H1 (cell line): Measurements from ENCODE around the gene PHLDA3.

ENCODE experiments used
- POLR2A ChIP-seq, 2 experiments: IDR thresholded peaks; 1 replicate in 1 of 2; 2 replicates in 1 of 2; pipeline ENCODE4 v1.6.1; 2011; ENCODE audit warnings: low read depth in 2 of 2, low read length in 2 of 2, mild to moderate bottlenecking in 2 of 2; ENCODE audit errors: control extremely low read depth in 1 of 2
- TF ChIP-seq, protein P1 (sequence below), 3 experiments: IDR thresholded peaks; 1 replicate in 2 of 3; 2 replicates in 1 of 3; pipeline versions ENCODE4 v1.5.1 to v1.6.1; 2011; ENCODE audit warnings: low read length in 3 of 3, mild to moderate bottlenecking in 3 of 3, inconsistent platforms in 2 of 3, low read depth in 1 of 3, moderate library complexity in 1 of 3; ENCODE audit not compliant: insufficient read depth in 1 of 3; ENCODE audit errors: control extremely low read depth in 1 of 3

DNA sequence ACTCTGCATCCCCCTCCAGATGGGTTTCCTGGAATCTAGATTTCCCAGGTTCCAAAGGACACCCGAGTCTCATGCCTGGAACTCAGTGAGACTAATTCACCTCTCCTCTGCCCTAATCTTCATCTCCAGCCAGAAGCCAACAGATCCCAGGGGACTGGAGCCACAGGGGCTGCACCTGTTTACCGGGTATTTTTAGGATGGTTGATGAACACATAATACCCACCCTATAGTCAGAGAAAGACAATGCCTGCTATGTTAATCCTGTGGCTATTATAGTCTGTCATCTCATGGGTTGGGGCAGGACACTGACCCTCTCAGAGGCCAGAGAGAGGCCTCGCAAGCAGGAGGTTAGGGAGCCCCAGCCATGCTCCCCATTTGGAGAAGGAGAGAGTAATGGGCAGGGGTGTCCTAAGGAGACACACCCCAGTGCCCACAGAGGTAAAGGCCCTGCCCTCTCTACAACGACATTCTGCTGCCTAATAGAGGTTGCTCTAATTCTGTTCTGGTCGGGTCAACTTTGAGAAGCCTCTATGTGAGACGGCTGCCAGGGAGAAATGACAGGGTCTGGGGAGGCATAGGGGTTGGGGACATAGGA is 46.5 kb downstream of the PHLDA3 start:
- TF ChIP-seq POLR2A (IDR thresholded peaks at IDR 0.05; ENCODE audit: control extremely low read depth in 1 of 2, low read depth in 2 of 2, low read length in 2 of 2) = no peak
- TF ChIP-seq, protein P1, sequence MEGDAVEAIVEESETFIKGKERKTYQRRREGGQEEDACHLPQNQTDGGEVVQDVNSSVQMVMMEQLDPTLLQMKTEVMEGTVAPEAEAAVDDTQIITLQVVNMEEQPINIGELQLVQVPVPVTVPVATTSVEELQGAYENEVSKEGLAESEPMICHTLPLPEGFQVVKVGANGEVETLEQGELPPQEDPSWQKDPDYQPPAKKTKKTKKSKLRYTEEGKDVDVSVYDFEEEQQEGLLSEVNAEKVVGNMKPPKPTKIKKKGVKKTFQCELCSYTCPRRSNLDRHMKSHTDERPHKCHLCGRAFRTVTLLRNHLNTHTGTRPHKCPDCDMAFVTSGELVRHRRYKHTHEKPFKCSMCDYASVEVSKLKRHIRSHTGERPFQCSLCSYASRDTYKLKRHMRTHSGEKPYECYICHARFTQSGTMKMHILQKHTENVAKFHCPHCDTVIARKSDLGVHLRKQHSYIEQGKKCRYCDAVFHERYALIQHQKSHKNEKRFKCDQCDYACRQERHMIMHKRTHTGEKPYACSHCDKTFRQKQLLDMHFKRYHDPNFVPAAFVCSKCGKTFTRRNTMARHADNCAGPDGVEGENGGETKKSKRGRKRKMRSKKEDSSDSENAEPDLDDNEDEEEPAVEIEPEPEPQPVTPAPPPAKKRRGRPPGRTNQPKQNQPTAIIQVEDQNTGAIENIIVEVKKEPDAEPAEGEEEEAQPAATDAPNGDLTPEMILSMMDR (IDR thresholded peaks at IDR 0.05; ENCODE audit: control extremely low read depth in 1 of 3, insufficient read depth in 1 of 3, low read depth in 1 of 3, low read length in 3 of 3) = no peak
